Activated T-cell treated with anti-CD3 and anti-CD28 coated beads for 24 hours (primary cell): Measurements from ENCODE around the gene PTH2.
"Not testable (repeated sequence)": the region's sequence is repeated elsewhere in the genome, so short reads cannot be mapped to it uniquely, and the experiment has no call there.

ENCODE experiments used
- DNase-seq: peaks from one replicate; pipeline ENCODE4 v3.0.0-alpha.2; 2020; ENCODE audit warnings: low read depth

Gene PTH2

GRCh38 chr19:49447485-49448431, 24.5 kb upstream of the PTH2 start:
- no peak for DNase-seq

GRCh38 chr19:49445997-49446396, 22.8 kb upstream of the PTH2 start:
- no peak for DNase-seq

GRCh38 chr19:49444100-49444700, 21.0 kb upstream of the PTH2 start:
- DNase-seq: not testable (repeated sequence)

- peak; percentile 88 for DNase-seq
Observed at GRCh38 chr19:49443366-49444099, 20.3 kb upstream of the PTH2 start.

GRCh38 chr19:49442771-49443365, 19.6 kb upstream of the PTH2 start:
- DNase-seq: no peak

GRCh38 chr19:49442354-49442753, 19.1 kb upstream of the PTH2 start:
- no peak for DNase-seq

- DNase-seq: no peak
Observed at GRCh38 chr19:49441960-49442350, 18.7 kb upstream of the PTH2 start.

- no peak for DNase-seq
Observed at GRCh38 chr19:49441210-49441959, 18.1 kb upstream of the PTH2 start, which contains the start of gene SLC17A7. TSS of gene SLC17A7 (minus strand) at chr19:49441527. CDS start at chr19:49441379, 148 bp downstream.

- no peak for DNase-seq
Observed at GRCh38 chr19:49440439-49441209, 17.4 kb upstream of the PTH2 start.

GRCh38 chr19:49439836-49440235, 16.6 kb upstream of the PTH2 start:
- no peak for DNase-seq

GRCh38 chr19:49438261-49438660, 15.0 kb upstream of the PTH2 start:
- no peak for DNase-seq

GRCh38 chr19:49437231-49437630, 14.0 kb upstream of the PTH2 start:
- no peak for DNase-seq

- no peak for DNase-seq
Observed at GRCh38 chr19:49436381-49437017, 13.3 kb upstream of the PTH2 start.

GRCh38 chr19:49435670-49436069, 12.4 kb upstream of the PTH2 start:
- no peak for DNase-seq

GRCh38 chr19:49434907-49435583, 11.8 kb upstream of the PTH2 start:
- no peak for DNase-seq

GRCh38 chr19:49433240-49433901, 10.1 kb upstream of the PTH2 start:
- DNase-seq: no peak

GRCh38 chr19:49432141-49433073, 9.2 kb upstream of the PTH2 start:
- no peak for DNase-seq

- DNase-seq: no peak
Observed at GRCh38 chr19:49431330-49431749, 8.1 kb upstream of the PTH2 start.
